Left ventricle myocardium superior (tissue), 1 donor: ENCODE measurements around the gene SPOCK1. TPM values are rescaled to one million over a fixed set of nuclear protein-coding genes. Genes with fewer than 3 reads are reported as not detected.
A peak's percentile ranks its signal among the peaks of the same experiment; 100 is the strongest.

Experiments used
- ATAC-seq: fragments of 200-7000 bp; cut with Tn5 transposase; one replicate; pipeline ENCODE4 v1.9.1; 2020; ENCODE audit warnings: mild to moderate bottlenecking, moderate library complexity
- DNase-seq: peaks from one replicate; pipeline ENCODE4 v3.0.0-alpha.2; 2020
- intact Hi-C: fragments of 100-400 bp; cut with micrococcal nuclease; formaldehyde crosslinking; loops from one replicate; pipeline ENCODE4 v1.11.0; 2022
- total RNA-seq: library from RNA; stranded (reverse); fragmentation: NEBNext Ultra II Directional; extraction: Animal tissue kit (Norgen Biotek cat#: 25700); gene quantifications from one replicate; pipeline ENCODE4 v1.2.1, GENCODE V29; 2021
- donor health status: DM: no; HTN: yes; CAD: no; lungs with severe emphysema.

The SPOCK1 gene
- total RNA-seq, 1 donor from 2014 or later: 14.7 TPM

- ATAC-seq (peak; percentile 30), DNase-seq (no peak)
- intact Hi-C loops: no loop called here
Observed at GRCh38 chr5:137286025-137286610, 213.0 kb downstream of the SPOCK1 start.

- DNase-seq: no peak
- intact Hi-C loops: no loop called here
- no peak for ATAC-seq
Observed at GRCh38 chr5:137283801-137284200, 215.3 kb downstream of the SPOCK1 start.

- peak; percentile 44 for DNase-seq
- ATAC-seq: peak; percentile 85
- intact Hi-C loops: no loop called here
Observed at GRCh38 chr5:137282216-137282615, 216.9 kb downstream of the SPOCK1 start.

- intact Hi-C loops: no loop called here
Observed at GRCh38 chr5:137281201-137281600, 217.9 kb downstream of the SPOCK1 start.

GRCh38 chr5:137280656-137281055 is 218.5 kb downstream of the SPOCK1 start:
- intact Hi-C loops: no loop called here
- ATAC-seq (no peak), DNase-seq (no peak)

More at GRCh38 chr5:137281201-137281600, 217.9 kb downstream of the SPOCK1 start:
- DNase-seq (no peak), ATAC-seq (no peak)

- ATAC-seq: no peak
- intact Hi-C loops: no loop called here
- DNase-seq: no peak
Observed at GRCh38 chr5:137279521-137280231, 219.4 kb downstream of the SPOCK1 start.

GRCh38 chr5:137278476-137278875 is 220.7 kb downstream of the SPOCK1 start:
- DNase-seq (no peak), ATAC-seq (no peak)
- intact Hi-C loops: no loop called here

GRCh38 chr5:137275083-137275482 is 224.0 kb downstream of the SPOCK1 start:
- intact Hi-C loops: no loop called here
- ATAC-seq: no peak
- no peak for DNase-seq

GRCh38 chr5:137273511-137273910 is 225.6 kb downstream of the SPOCK1 start:
- DNase-seq: no peak
- intact Hi-C loops: no loop called here
- ATAC-seq: no peak

- DNase-seq (no peak), ATAC-seq (no peak)
- intact Hi-C loops: no loop called here
Observed at GRCh38 chr5:137272831-137273230, 226.3 kb downstream of the SPOCK1 start.

GRCh38 chr5:137269946-137270345 is 229.2 kb downstream of the SPOCK1 start:
- DNase-seq: no peak
- intact Hi-C loops: no loop called here
- ATAC-seq: peak; percentile 38

- ATAC-seq: peak; percentile 24
- intact Hi-C loops: no loop called here
Observed at GRCh38 chr5:137269274-137269673, 229.9 kb downstream of the SPOCK1 start.

GRCh38 chr5:137268646-137269045 is 230.5 kb downstream of the SPOCK1 start:
- intact Hi-C loops: no loop called here
- DNase-seq (no peak), ATAC-seq (peak; percentile 31)

More at GRCh38 chr5:137269274-137269673, 229.9 kb downstream of the SPOCK1 start:
- no peak for DNase-seq

- DNase-seq (no peak), ATAC-seq (no peak)
- intact Hi-C loops: no loop called here
Observed at GRCh38 chr5:137266186-137266585, 232.9 kb downstream of the SPOCK1 start.

GRCh38 chr5:137265457-137265856 is 233.7 kb downstream of the SPOCK1 start:
- no peak for ATAC-seq
- DNase-seq: no peak
- intact Hi-C loops: no loop called here

GRCh38 chr5:137264573-137264972 is 234.6 kb downstream of the SPOCK1 start:
- DNase-seq: no peak
- peak; percentile 68 for ATAC-seq
- intact Hi-C loops: no loop called here

GRCh38 chr5:137264041-137264440 is 235.1 kb downstream of the SPOCK1 start:
- intact Hi-C loops: no loop called here
- DNase-seq: no peak
- ATAC-seq: no peak

GRCh38 chr5:137263371-137264005 is 235.6 kb downstream of the SPOCK1 start:
- intact Hi-C loops: no loop called here
- ATAC-seq (no peak), DNase-seq (no peak)

- ATAC-seq (no peak), DNase-seq (no peak)
- intact Hi-C loops: no loop called here
Observed at GRCh38 chr5:137262818-137263217, 236.3 kb downstream of the SPOCK1 start.
